ENCODE data around the gene PLA2G4D. TPM values are rescaled to one million over a fixed set of nuclear protein-coding genes. Genes with fewer than 3 reads are reported as not detected.

The PLA2G4D gene
- polyA plus RNA-seq, 1 of the 3 experiments (the other 2 are of a cell fraction) = not detected

DNA sequence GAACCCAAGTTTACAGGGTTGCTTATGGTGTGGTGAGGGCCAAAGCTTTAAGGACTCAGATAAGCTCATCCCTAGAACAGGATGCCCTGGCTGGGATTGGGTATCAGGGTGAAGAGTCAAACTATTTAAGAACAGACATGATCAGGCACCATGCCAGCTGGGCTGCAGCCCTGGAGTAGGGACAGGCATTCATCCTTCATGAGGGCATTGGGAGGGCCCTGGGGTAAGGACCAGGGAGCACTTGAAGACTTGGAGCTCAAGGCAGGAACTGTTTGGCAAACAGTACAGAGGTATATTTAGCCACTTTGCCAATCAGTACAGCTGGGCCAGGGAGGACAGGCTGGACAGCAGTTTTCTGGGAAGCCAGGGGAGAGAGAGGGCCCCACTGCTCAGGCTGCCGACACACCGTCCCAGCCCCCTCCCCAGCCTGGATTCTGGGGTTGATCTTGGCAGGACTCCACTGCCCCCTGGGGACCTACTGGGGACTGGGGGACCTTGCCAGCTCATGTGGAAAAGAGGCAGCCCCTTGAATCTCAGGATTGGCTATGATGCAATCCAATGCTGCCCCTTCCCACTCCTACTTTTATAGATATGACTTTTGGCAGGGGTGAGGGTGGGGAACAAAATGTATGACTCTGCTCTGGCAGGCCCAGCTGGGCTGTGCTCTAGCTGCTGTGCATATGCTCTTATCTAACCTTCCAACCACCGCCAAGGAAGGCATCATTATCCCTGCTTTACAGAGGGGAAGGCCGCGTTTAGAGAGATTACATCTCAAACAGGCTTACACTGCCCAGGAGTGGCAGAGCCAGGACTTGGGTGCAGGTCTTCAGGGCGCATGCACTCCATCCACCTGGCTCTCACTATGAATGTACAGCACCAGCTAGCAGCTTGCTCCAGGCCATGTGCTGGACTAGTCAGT, 75.8 kb downstream of the PLA2G4D start:
- Histone ChIP-seq H3K36me3 (replicated peaks in 1 of 2; ENCODE audit: control insufficient read depth in 1 of 2, insufficient read depth in 2 of 2, low read length in 1 of 2) (no peaks in the 10 kb centered on the region), H3K27ac (ENCODE audit: low read depth in 2 of 2, low read length in 1 of 2) (no peak overlapping the region; a peak in 1 of 4 replicates), H3K9me3 (no peaks in the 10 kb centered on the region), H4K20me1 (ENCODE audit: insufficient read depth) (no peaks in the 10 kb centered on the region), H3K4me1 (ENCODE audit: control insufficient read depth in 1 of 2, insufficient read depth in 2 of 2, low read depth in 1 of 2, low read length in 1 of 2) (peaks cover 0 to 18% of the 10 kb centered on the region in 2 experiments; a peak in 1 of 4 replicates), H3K27me3 (ENCODE audit: insufficient read depth) (peaks cover 9% of the 10 kb centered on the region; the same call in 1 of the 2 replicates), H3K9me2 (no peaks in the 10 kb centered on the region), H3K4me2 (no peak overlapping the region), H2AFZ (ENCODE audit: low read depth) (no peak overlapping the region), H3K79me2 (ENCODE audit: insufficient read depth) (no peaks in the 10 kb centered on the region), H3K4me3 (ENCODE audit: low read depth in 2 of 2, low read length in 1 of 2) (no peak overlapping the region), H3K9ac (no peak overlapping the region), H3F3A (replicated peaks; ENCODE audit: insufficient read depth) (no peaks in the 10 kb centered on the region)
- POLR2A ChIA-PET = no interaction called here
- 45% methylated on average over 5 of the region's 6 CpGs for WGBS (ENCODE audit: low lambda C conversion rate)
- peak; percentile 78 for TF ChIP-seq GATA2 (CRISPR knock-in tag; IDR thresholded peaks at IDR 0.05)
- TF ChIP-seq TAF1 (IDR thresholded peaks at IDR 0.05; ENCODE audit: borderline replicate concordance, low read depth, low read length) = no peak
- peak; percentile 16 for TF ChIP-seq CHD2 (IDR thresholded peaks at IDR 0.05; ENCODE audit: low read length, partially characterized antibody)
- peak; percentile 52 for DNase-seq
- CTCF ChIA-PET = interaction anchor here (0.6 to 2.1 kb wide), 10 partner anchors 15 to 66 kb away, joined by 3 to 9 read pairs (median 4); no protein-coding TSS in a partner anchor

Other genes starting within 250 kb of the PLA2G4D start
- 0.23 TPM in 2 replicates for gene SPTBN5, start 200.5 kb downstream of the PLA2G4D start, polyA plus RNA-seq (2012; rRNA removed)
- 16.9 and 17.5 TPM in 2 replicates for gene EHD4, start 122.0 kb downstream of the PLA2G4D start, polyA plus RNA-seq (2012; rRNA removed)
- gene PLA2G4E, start 73.5 kb downstream of the PLA2G4D start, polyA plus RNA-seq (2012; rRNA removed) = not detected in 2 replicates
- not detected in 2 replicates for gene PLA2G4F, start 62.1 kb upstream of the PLA2G4D start, polyA plus RNA-seq (2012; rRNA removed)
- 61.1 and 68.4 TPM in 2 replicates for gene VPS39, start 113.7 kb upstream of the PLA2G4D start, polyA plus RNA-seq (2012; rRNA removed)
- gene GANC, start 178.6 kb upstream of the PLA2G4D start, polyA plus RNA-seq (2012; rRNA removed) = 6.8 and 10.3 TPM in 2 replicates
- gene TMEM87A, start 178.9 kb upstream of the PLA2G4D start, polyA plus RNA-seq (2012; rRNA removed) = 20.8 and 23.2 TPM in 2 replicates

Data from SK-N-SH (cell line).